NCI-H748 (cell line): ENCODE results near the gene PCDHGB5.

Source experiments
- DNase-seq: peaks from one replicate; lab custom pipeline; 2025; ENCODE audit not compliant: unreplicated experiment; lab: John Stamatoyannopoulos, UW

PCDHGB5 gene

DNA sequence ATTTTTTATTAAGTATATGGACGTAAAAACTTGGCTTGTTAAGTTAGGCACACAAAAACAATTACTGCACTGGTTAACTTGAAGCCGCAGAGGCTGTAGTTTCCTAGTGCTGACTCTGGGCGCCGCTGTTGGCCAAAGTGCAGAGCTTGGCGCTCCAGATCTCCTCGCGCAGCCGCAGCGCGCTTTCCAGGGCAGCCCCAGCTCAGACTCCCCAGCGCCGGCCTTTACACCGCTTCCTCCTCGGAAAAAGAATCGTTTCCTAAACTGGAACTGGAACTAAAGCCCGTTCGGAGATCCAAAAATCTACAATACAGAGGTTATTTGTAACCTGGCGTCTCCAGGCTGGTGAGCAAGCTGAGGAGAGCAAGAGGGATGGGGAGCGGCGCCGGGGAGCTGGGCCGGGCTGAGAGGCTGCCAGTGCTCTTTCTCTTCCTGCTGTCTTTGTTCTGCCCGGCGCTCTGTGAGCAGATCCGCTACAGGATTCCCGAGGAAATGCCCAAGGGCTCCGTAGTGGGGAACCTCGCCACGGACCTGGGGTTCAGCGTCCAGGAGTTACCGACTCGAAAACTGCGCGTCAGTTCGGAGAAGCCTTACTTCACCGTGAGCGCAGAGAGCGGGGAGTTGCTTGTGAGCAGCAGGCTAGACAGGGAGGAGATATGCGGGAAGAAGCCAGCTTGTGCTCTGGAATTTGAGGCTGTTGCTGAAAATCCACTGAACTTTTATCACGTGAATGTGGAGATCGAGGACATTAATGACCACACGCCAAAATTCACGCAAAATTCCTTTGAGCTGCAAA, at the start of gene PCDHGB5:
Gene PCDHGB5, plus strand, starts transcription at position 192 of the 796 bp plus-strand sequence. Its CDS starts 181 bp downstream, at position 373.
- peak; percentile 79 for DNase-seq

DNA sequence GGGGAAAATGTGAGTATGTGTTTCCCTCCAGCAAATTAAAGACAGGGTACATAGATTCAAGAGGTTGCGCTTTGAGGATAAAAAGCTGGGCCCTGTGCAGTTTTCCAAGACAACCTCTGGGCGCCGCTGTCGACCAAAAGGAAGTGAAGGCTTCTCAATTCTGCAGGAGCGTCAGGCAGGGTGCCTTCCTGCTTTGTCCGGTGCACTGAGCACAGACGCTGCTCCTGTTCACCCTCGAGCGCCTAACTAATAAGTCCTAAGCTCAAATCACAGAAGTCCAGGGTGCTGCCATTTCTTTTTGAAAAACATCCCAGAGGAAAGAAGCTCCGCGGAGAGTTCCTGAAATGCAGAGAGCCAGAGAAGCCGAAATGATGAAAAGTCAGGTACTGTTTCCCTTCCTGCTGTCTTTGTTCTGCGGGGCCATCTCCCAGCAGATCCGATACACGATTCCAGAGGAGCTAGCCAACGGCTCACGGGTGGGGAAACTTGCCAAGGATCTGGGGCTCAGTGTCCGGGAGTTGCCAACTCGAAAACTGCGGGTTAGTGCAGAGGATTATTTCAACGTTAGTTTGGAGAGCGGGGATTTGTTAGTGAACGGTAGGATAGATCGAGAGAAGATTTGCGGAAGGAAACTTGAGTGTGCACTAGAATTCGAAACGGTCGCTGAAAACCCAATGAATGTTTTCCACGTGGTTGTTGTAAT, 47.7 kb upstream of the PCDHGB5 start, which contains the start of gene PCDHGB1:
Gene PCDHGB1, plus strand, starts transcription at position 183 of the 703 bp plus-strand sequence. Its CDS starts 162 bp downstream, at position 345.
- DNase-seq, result peak; percentile 93

DNA sequence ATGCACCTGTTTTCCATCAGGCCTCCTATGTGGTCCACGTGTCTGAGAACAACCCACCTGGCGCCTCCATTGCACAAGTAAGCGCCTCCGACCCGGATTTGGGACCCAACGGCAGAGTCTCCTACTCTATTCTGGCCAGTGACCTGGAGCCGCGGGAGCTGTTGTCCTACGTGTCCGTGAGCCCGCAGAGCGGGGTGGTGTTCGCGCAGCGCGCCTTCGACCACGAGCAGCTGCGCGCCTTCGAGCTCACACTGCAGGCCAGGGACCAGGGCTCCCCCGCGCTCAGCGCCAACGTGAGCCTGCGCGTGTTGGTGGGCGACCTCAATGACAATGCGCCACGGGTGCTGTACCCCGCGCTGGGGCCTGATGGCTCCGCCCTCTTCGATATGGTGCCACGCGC, 46.2 kb upstream of the PCDHGB5 start:
- DNase-seq, result no peak

DNA sequence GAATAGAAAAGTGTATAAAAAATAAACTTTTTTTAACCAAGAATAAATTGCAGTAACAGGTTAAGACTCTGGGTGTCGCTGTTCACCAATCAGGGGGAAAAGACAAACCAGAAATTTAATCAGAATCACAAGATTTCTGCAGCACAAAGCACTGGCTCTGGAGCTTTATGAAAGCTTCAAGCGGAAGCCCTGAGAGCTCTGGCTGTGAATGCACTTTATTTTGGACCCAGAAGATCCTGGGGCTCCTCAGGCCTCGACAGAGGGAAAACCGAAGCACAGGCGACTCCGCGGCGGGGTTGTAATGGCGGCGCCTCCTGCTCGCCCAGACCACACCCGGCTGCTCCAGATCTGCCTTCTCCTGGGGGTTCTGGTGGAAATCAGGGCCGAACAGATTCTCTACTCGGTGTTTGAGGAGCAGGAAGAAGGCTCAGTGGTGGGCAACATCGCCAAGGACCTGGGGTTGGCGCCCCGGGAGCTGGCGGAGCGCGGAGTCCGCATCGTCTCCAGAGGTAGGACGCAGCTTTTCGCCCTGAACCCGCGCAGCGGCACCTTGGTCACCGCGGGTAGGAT, 42.8 kb upstream of the PCDHGB5 start, which contains the start of gene PCDHGA4:
Gene PCDHGA4, plus strand, starts transcription at position 122 of the 570 bp plus-strand sequence. Its CDS starts 87 bp downstream, at position 209.
- DNase-seq, result peak; percentile 4

DNA sequence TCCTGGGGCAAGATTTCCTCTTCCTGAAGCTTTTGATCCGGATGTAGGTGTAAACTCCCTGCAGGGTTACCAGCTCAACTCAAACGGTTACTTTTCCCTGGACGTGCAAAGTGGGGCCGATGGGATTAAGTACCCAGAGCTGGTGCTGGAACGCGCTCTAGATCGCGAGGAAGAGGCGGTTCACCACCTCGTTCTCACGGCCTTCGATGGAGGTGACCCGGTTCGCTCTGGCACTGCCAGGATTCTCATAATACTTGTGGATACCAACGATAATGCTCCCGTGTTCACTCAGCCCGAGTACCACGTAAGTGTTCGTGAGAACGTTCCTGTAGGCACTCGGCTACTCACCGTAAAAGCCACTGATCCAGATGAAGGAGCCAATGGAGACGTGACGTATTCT, 42.1 kb upstream of the PCDHGB5 start:
- DNase-seq, result no peak

DNA sequence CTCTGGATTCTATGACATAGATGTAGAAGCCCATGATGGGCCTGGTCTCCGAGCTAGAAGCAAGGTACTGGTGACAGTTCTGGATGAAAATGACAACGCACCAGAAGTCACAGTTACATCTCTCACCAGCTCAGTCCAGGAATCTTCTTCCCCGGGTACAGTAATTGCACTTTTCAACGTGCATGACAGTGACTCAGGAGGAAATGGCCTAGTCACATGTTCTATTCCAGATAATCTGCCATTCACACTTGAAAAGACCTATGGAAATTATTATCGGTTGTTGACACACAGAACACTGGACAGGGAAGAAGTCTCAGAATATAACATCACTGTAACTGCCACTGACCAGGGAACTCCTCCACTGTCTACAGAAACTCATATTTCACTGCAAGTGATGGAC, 41.6 kb upstream of the PCDHGB5 start:
- DNase-seq, result no peak

DNA sequence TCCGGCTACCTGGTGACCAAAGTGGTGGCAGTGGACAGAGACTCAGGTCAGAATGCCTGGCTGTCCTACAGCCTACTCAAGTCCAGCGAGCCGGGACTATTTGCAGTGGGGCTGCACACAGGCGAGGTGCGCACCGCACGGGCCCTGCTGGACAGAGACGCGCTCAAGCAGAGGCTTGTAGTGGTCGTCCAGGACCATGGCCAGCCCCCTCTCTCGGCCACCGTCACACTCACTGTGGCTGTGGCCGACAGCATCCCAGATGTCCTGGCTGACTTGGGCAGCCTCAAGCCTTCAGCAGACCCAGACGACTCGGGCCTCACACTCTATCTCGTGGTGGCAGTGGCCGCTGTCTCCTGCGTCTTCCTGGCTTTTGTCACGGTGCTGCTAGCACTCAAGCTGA, 40.8 kb upstream of the PCDHGB5 start:
- no peak for DNase-seq

DNA sequence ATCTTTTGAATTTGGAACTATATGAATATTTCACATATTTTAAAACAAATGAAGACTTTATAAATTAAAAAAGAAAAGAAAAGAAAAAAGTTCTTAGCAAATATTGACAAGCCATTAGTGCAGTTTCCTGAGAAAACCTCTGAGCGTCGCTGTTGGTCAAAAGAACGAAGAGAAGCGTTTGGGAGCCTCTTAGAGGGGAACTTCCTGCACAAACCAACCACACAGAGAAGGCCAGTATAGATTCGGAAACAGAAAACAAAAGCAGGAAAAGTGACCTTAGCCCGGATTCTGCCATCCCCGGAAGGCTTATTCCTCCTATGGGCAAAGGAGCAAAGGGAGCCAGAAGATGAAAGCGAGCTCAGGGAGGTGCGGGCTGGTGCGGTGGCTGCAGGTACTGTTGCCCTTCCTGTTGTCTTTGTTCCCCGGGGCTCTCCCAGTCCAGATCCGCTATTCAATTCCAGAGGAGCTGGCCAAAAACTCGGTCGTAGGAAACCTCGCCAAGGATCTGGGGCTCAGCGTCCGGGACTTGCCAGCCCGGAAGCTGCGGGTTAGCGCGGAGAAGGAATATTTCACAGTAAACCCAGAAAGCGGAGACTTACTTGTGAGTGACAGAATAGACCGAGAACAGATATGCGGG, 37.8 kb upstream of the PCDHGB5 start, which contains the start of gene PCDHGB2:
Gene PCDHGB2, plus strand, starts transcription at position 205 of the 637 bp plus-strand sequence. Its CDS starts 142 bp downstream, at position 347.
- DNase-seq, result no peak

DNA sequence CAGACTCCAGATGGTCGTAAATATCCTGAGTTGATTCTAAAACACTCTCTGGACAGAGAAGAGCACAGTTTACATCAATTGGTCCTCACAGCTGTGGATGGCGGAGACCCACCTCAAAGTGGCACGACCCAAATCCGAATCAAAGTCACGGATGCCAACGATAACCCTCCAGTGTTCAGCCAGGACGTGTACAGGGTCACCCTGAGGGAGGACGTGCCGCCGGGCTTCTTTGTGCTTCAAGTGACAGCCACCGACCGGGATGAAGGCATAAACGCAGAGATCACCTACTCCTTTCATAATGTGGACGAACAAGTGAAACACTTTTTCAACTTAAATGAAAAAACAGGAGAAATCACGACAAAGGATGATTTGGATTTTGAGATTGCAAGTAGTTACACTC, 37.1 kb upstream of the PCDHGB5 start:
- no peak for DNase-seq

DNA sequence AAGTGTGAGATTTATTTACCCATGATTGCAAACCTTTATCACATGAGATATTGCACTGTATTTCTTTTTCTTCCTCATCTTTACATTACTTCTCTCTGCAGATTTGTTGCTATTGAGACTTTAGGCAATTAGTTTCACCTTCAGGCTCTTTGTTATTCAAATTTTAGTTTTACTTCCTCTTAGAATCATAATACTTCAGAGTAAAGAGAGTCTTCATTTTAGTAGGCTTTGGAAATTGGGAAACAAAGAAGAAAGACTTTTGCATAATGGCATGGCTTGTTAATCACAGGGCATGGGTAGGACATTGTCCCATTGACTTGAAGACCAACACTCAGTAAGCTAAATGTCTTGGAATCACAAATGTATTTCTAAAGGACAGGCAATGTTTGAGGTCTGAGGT, 35.0 kb upstream of the PCDHGB5 start:
- DNase-seq, result no peak

DNA sequence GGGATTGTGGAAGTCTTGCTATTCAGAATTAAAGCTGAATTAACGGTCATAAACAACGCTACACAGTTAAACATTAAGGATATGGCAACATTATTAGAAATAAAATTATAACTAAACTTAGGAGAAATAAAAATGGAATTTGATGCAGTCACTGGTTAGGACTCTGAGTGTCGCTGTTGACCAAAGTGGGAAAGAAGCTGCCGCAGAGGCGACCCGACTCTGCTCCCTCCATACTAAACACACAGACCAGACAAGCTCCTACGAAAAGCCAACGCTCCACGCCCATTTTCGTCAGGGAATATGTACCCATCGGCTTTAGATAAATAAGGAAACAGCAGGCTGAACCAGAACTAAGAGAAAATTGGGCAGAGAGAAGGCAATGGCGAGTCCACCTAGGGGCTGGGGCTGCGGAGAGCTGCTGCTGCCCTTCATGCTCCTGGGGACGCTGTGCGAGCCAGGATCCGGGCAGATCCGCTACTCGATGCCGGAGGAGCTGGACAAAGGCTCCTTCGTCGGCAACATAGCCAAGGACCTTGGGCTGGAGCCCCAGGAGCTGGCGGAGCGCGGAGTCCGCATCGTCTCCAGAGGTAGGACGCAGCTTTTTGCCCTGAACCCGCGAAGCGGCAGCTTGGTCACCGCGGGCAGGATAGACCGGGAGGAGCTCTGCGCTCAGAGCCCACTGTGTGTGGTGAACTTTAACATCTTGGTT, 33.6 kb upstream of the PCDHGB5 start, which contains the start of gene PCDHGA5:
Gene PCDHGA5, plus strand, starts transcription at position 211 of the 709 bp plus-strand sequence. Its CDS starts 169 bp downstream, at position 380.
- no peak for DNase-seq

DNA sequence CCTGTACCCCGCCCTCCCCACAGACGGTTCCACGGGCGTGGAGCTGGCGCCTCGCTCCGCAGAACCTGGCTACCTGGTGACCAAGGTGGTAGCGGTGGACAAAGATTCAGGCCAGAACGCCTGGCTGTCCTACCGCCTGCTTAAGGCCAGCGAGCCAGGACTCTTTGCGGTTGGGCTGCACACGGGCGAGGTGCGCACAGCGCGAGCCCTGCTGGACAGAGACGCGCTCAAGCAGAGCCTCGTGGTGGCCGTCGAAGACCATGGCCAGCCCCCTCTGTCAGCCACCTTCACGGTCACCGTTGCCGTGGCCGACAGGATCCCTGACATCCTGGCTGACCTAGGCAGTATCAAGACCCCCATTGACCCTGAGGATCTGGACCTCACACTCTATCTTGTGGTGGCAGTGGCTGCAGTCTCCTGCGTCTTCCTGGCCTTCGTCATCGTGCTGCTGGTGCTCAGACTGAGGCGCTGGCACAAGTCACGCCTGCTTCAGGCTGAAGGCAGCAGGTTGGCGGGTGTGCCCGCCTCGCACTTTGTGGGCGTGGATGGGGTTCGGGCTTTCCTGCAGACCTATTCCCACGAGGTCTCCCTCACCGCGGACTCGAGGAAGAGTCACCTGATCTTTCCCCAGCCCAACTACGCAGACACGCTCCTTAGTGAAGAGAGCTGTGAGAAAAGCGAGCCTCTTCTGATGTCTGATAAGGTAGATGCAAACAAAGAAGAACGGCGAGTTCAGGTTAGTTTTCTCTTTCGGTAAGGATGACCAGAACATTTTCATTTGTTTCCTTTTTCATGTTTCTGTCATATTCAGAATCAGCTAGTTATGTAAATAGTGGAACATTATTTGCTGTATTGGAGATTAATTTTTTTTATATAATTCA, 31.5 kb upstream of the PCDHGB5 start:
- no peak for DNase-seq

DNA sequence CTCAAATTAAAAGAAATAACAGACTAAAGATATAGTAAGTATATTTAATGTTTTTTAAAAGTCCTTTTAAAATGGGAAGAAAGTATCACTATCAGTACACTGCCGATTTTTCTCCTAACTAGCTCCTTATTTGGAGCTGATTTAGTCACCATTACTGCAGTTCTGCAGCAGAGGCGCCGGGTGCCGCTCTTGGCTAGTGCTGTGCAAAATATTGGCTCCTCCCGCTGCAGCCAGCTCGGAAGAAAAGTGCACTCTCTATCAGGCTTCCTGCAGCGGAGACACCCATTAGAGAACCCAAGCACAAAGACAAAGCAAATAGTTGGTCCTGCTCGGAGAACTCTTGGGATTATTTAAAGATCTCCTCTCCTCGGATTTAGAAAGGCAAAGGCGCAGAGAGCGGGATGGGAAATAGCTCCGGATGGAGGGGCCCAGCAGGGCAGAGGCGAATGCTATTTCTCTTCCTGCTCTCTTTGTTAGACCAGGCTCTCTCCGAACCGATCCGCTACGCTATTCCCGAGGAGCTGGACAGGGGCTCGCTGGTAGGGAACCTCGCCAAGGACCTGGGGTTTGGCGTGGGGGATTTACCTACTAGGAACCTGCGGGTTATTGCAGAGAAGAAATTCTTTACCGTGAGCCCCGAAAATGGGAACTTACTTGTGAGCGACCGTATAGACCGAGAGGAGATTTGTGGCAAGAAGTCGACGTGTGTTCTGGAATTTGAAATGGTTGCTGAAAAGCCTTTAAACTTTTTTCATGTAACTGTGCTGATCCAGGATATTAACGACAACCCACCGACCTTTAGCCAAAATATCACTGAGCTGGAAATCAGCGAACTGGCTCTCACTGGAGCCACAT, 27.5 kb upstream of the PCDHGB5 start, which contains the start of gene PCDHGB3:
Gene PCDHGB3, plus strand, starts transcription at position 249 of the 855 bp plus-strand sequence. Its CDS starts 153 bp downstream, at position 402.
- DNase-seq, result no peak

DNA sequence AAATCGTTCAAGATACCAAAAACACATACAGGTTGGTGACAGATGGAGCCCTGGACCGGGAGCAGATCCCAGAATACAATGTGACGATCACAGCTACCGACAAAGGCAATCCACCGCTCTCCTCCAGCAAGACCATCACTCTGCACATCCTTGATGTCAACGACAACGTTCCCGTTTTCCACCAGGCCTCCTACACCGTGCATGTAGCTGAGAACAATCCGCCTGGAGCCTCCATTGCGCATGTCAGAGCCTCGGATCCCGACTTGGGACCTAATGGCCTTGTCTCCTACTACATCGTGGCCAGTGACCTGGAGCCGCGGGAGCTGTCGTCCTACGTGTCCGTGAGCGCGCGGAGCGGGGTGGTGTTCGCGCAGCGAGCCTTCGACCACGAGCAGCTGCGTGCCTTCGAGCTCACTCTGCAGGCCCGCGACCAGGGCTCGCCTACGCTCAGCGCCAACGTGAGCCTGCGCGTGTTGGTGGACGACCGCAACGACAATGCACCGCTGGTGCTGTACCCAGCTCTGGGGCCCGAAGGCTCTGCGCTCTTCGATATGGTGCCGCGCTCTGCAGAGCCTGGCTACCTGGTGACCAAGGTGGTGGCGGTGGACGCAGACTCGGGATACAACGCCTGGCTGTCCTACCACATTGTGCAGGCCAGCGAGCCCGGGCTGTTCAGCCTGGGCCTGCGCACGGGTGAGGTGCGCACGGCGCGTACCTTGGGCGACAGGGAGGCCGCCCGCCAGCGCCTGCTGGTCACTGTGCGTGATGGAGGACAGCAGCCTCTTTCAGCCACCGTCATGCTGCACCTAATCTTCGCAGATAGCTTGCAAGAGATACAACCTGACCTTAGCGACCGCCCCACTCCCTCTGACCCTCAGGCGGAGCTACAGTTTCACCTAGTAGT, 25.9 kb upstream of the PCDHGB5 start:
- DNase-seq, result no peak

DNA sequence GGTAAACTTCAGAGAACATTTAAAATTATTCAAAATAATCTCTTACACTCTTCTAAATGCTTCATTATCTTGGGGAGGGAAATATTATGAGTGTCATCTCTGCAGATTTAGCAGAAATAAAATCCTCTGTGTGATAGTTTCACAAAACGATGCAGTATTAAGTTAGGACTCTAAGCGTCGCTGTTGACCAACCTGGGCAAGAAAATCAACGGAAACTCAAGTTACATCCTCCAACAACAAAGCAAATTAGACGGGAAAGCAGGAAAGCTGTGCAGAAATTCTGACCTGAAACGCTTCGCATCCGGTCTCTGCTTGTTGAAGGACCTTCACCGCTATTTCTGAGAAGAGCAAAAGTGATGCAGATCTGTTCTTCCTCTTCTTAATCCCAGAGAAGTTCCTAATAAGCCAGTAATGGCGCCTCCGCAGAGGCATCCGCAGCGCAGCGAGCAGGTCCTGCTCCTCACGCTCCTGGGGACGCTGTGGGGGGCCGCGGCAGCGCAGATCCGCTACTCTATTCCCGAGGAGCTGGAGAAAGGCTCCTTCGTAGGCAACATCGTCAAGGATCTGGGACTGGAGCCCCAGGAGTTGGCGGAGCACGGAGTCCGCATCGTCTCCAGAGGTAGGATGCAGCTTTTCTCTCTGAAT, 24.0 kb upstream of the PCDHGB5 start, which contains the start of gene PCDHGA6:
Gene PCDHGA6, plus strand, starts transcription at position 219 of the 645 bp plus-strand sequence. Its CDS starts 193 bp downstream, at position 412.
- no peak for DNase-seq

DNA sequence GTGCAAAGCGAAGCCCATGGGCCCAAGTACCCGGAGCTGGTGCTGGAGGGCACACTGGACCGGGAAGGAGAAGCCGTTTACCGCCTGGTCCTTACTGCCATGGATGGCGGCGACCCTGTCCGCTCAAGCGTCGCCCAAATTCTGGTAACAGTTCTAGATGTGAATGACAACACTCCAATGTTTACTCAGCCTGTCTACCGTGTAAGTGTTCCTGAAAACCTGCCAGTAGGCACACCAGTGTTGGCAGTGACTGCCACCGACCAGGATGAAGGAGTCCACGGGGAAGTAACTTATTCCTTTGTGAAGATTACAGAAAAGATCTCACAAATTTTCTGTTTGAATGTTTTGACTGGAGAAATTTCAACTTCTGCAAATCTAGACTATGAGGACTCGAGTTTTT, 23.1 kb upstream of the PCDHGB5 start:
- no peak for DNase-seq
